Measurements from ENCODE around the gene PIP4K2A. TPM values are rescaled to one million over a fixed set of nuclear protein-coding genes. Genes with fewer than 3 reads are reported as not detected.
"Not testable (repeated sequence)": the region's sequence is repeated elsewhere in the genome, so short reads cannot be mapped to it uniquely, and the experiment has no call there.

The PIP4K2A gene
- total RNA-seq, 2 experiments from 2014 or later = 107 to 108 TPM

DNA sequence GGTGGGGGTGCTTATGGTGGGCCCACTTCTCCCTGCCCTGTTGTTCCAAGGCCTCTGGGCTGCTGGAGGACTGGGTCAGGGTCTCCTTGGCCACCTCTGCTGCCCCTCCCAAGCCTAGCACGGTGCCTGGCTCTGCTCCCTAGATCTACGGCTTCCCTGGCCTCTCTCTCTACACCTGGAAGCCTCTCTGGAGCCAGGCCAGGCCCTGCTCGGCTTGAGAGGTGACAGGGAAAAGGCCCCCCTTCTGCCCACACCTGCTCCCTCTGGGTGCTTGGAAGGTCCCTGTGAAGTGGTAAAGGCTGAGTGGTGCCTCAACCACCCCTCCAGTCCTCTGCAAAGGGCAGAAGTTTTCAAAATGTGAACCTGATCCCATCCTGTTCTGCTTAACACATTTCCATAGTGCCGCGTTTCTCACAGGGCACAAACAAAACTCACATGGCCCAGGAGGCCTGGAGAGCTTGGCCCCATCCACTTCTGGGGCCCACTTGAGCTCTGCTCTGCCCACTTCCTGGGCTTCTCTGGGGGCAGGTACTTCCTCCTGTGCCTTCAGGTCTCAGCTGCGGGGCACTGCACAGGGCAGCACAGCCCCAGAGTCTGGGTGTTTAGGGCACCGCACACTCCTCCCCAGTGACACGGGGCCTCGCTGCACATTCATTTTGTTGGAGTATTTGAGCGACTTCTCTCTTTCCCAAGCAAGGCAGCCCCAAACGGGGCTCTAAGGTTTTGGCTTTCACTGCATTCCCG, 169.9 kb downstream of the PIP4K2A start:
- Mint-ChIP-seq H3K9me3 (no peaks in the 10 kb centered on the region), H3K36me3 (peaks cover 53% of the 10 kb centered on the region), H3K27me3 (no peaks in the 10 kb centered on the region), H3K4me3 (no peak overlapping the region), H3K27ac (no peak overlapping the region), H3K4me1 (ENCODE audit: low read depth) (peaks cover 2% of the 10 kb centered on the region)
- intact Hi-C loops (cut with micrococcal nuclease) = no loop called here
- POLR2A ChIA-PET = no interaction called here
- no peak for DNase-seq
- CTCF ChIA-PET = interaction anchor here (0.6 kb wide), 1 partner anchor 535 kb away, joined by 5 read pairs; no protein-coding TSS in a partner anchor

DNA sequence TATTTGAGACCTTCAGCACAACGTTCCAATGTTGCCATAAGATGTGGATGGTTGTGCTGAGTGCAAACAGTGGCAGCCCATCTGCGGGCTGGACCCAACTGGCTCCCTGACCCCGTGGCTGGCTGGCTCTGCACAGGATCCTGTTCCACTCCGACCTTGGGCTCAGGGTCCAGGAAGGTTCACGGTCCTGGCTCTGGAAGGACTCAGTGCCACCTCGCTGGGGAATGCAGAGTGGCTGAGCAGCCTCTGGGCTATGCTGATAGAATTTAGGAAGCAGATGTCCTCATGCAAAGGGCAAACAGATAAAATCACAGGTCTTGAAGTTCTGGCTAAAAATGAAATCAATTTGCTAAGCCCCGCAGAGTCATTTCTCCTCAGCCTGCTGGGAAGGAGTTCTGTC, 171.6 kb downstream of the PIP4K2A start:
- no peak for DNase-seq
- ChIA-PET CTCF (no interaction called here), POLR2A (no interaction called here)
- H3K4me3 Mint-ChIP-seq = no peak overlapping the region
- H3K27ac Mint-ChIP-seq = no peak overlapping the region
- no peaks in the 10 kb centered on the region for H3K27me3 Mint-ChIP-seq
- H3K4me1 Mint-ChIP-seq (ENCODE audit: low read depth) = peaks cover 2% of the 10 kb centered on the region
- H3K9me3 Mint-ChIP-seq = no peaks in the 10 kb centered on the region
- peaks cover 62% of the 10 kb centered on the region for H3K36me3 Mint-ChIP-seq
- intact Hi-C loops (cut with micrococcal nuclease) = no loop called here

DNA sequence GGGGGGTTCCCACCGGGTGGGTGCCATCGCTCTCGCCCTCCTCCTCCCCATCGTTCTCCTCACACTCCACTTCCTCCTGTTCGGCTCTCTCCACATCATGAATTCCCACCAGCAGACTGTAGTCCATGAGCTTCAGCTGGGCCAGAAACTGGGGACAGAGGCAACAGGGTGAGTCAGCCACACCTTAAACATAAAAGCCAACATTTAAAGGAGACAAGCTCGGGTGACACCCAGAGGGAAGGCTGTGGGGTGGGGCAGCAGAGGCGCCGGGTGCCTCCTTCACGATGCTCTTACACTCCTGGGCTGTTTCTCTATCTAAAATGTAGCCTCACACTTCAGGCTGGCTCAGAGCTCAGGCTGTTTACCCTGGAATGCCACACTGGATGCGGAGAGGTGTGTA, 172.5 kb downstream of the PIP4K2A start:
- Mint-ChIP-seq H3K27me3 (no peaks in the 10 kb centered on the region), H3K9me3 (no peaks in the 10 kb centered on the region), H3K27ac (no peak overlapping the region), H3K4me3 (no peak overlapping the region), H3K4me1 (ENCODE audit: low read depth) (peaks cover 2% of the 10 kb centered on the region), H3K36me3 (peaks cover 65% of the 10 kb centered on the region)
- no peak for DNase-seq
- POLR2A ChIA-PET = no interaction called here
- CTCF ChIA-PET = no interaction called here
- intact Hi-C loops (cut with micrococcal nuclease) = no loop called here

DNA sequence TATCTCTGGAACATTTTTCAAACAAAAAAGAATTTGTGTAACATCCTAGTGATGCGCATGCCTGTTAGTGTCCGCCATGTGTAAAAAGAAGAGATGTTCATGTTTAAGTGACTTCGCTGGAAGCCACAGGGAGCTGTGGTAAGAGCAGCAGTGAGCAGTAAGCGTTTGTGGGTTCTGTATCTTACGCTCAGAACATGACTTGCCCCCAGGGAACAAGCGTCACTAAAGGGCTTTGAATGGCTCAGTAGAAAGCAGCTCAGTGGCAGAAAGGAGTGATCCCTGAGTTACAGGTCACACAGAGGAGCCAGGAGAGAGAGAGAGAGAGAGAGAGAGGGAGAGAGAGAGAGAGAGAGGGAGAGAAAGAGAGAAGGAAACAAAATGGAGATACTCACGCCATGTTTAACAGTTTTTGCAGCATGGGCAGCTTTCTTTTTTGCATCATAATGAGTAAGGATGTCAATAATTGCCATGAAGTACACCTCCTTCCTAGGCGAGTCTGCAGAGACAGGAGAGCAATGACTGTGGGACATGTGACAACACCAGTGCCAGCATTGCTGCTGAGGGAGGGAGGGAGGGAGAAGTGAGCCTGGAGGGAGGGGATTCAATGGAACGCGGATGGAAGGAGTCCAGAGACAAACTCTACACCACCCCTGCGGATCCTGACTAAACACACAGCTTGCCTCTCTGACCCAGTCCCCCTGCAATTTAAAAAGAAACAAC, 174.6 kb downstream of the PIP4K2A start:
- ChIA-PET POLR2A (interaction anchor here (0.6 kb wide), 1 partner anchor 531 kb away, joined by 5 read pairs; no protein-coding TSS in a partner anchor), CTCF (no interaction called here)
- Mint-ChIP-seq H3K27me3 (no peaks in the 10 kb centered on the region), H3K9me3 (peaks cover 2% of the 10 kb centered on the region), H3K27ac (no peak overlapping the region), H3K4me3 (no peak overlapping the region), H3K36me3 (peaks cover 75% of the 10 kb centered on the region), H3K4me1 (ENCODE audit: low read depth) (no peaks in the 10 kb centered on the region)
- intact Hi-C loops (cut with micrococcal nuclease) = no loop called here
- DNase-seq = no peak

DNA sequence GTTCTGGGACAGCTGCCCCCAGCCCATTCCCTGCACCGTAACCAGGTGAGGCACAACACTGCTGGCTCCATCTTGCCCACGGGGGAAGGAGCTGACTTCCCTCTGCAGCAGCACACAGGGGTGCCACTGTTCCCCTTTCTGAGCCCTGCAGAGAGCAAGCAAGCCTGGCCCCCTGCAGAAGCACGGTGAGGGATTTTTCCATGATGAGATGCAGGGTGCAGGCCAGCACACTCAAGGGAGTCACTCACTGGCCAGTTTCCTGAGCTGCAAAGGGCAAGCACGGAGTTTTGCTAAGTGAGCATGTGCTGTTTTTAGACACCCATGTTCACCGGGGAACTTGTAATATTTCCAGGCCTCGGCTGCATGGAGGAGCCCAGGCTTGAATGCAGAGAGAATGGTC, 176.6 kb downstream of the PIP4K2A start:
- no peaks in the 10 kb centered on the region for H3K4me1 Mint-ChIP-seq (ENCODE audit: low read depth)
- H3K9me3 Mint-ChIP-seq = peaks cover 2% of the 10 kb centered on the region
- ChIA-PET CTCF (interaction anchor here (0.5 to 1.3 kb wide), 2 partner anchors 14 to 544 kb away, joined by 3 read pairs; no protein-coding TSS in a partner anchor), POLR2A (no interaction called here)
- no peak overlapping the region for H3K4me3 Mint-ChIP-seq
- peaks cover 81% of the 10 kb centered on the region for H3K36me3 Mint-ChIP-seq
- intact Hi-C loops (cut with micrococcal nuclease) = no loop called here
- DNase-seq = no peak
- H3K27me3 Mint-ChIP-seq = no peaks in the 10 kb centered on the region
- H3K27ac Mint-ChIP-seq = no peak overlapping the region

DNA sequence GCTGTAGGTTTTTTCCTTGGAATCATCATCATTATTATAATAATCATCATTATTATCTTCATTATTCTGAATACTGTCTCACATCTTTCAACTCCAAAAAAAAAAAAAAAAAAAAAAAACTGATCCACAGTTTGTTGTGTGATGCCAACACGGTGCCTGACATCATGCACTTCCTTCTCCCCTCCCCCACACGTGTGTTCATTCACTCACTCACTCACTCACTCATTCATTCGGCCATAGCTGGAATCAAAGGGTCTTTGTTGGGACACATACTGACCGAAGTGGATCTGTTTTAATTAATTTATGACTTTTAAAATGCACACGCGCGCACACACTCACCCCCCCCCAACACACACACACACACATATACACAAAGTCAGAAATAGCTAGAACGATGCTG, 177.8 kb downstream of the PIP4K2A start:
- Mint-ChIP-seq H3K36me3 (peaks cover 72% of the 10 kb centered on the region), H3K27ac (no peak overlapping the region), H3K9me3 (peaks cover 6% of the 10 kb centered on the region), H3K27me3 (no peaks in the 10 kb centered on the region), H3K4me3 (no peak overlapping the region), H3K4me1 (ENCODE audit: low read depth) (no peaks in the 10 kb centered on the region)
- intact Hi-C loops (cut with micrococcal nuclease) = no loop called here
- ChIA-PET POLR2A (no interaction called here), CTCF (no interaction called here)
- DNase-seq = no peak

DNA sequence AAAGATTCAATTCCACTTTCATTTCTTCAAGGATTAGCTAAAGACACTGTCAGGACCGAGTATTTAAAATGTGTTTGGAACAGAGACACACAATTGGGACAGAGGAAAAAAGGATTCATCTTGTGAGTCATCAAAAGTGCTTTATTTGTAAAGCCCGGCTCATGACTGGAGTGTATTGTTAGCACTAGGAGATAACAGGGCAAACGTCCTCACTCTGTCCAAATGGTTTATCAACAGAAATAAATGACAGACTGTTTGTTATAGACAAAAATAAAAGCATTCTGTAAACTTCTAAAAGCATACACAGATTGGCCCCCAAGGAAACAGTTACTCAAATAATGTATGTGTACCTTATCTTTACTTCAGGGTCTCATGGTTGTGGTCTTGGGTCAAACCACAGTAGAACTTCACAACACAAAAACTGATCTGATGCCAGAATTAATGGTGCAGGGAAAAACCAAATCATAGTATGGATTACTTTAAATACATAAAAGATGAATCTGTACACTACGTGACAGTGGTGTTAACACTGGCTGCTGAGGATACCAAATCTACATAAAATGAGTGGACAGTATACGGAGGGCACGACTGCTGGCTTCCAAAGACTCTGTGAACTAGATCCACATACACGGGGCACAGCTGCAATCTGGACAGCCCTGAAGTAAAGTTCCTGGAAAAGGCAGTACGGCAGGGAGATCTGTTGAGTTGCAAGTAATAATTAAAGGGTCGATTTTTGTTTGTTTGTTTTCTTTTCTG, 179.4 kb downstream of the PIP4K2A start:
- no peak for DNase-seq
- Mint-ChIP-seq H3K27me3 (no peaks in the 10 kb centered on the region), H3K4me3 (no peak overlapping the region), H3K36me3 (peaks cover 61% of the 10 kb centered on the region), H3K4me1 (ENCODE audit: low read depth) (no peaks in the 10 kb centered on the region), H3K9me3 (peaks cover 17% of the 10 kb centered on the region), H3K27ac (no peak overlapping the region)
- ChIA-PET POLR2A (no interaction called here), CTCF (no interaction called here)
- intact Hi-C loops (cut with micrococcal nuclease) = no loop called here

DNA sequence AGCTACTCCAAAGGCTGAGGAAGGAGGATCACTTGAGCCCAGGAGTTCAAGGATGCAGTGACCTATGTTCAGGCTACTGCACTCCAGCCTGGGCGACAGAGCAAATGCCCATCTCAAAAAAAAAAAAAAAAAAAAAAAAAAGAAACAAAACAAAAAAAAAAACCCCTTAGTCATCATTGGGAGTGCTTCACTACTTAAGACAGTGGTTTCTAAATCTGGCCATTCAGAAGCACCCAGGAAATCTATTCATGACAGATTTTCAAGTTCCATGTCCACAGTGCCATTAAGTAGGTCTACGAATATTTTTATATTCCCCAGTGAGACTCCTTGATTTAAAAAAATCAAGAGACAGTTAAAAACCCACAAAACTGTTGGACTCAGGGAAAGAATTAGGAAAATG, 182.9 kb downstream of the PIP4K2A start:
- POLR2A ChIA-PET = no interaction called here
- no peaks in the 10 kb centered on the region for H3K27me3 Mint-ChIP-seq

DNA sequence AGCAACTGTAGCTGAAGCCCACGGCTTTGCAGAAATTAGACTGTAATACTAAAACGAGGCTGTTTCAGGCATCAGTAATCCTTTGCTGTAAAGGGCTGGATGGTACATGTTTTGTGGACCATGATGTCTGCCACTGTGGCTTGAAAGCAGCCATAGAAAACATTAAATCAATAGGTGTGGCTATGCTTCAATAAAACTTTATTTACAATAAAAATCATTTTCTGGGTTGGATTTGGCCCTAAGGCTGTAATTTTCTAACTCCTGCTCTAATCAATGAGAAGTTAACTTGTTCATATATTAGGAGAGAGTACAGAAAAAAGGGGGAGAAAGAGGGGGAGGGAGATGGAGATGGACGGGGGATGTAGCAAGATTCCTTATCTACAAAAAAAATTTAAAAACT, 183.4 kb downstream of the PIP4K2A start:
- ChIA-PET CTCF (no interaction called here), POLR2A (no interaction called here)
- Mint-ChIP-seq H3K9me3 (peaks cover 47% of the 10 kb centered on the region), H3K27ac (no peak overlapping the region), H3K4me3 (no peak overlapping the region), H3K27me3 (no peaks in the 10 kb centered on the region), H3K4me1 (ENCODE audit: low read depth) (no peaks in the 10 kb centered on the region), H3K36me3 (peaks cover 27% of the 10 kb centered on the region)
- no peak for DNase-seq
- intact Hi-C loops (cut with micrococcal nuclease) = no loop called here

More for the DNA sequence above, 182.9 kb downstream of the PIP4K2A start:
- intact Hi-C loops (cut with micrococcal nuclease) = no loop called here
- peaks cover 43% of the 10 kb centered on the region for H3K9me3 Mint-ChIP-seq
- peaks cover 31% of the 10 kb centered on the region for H3K36me3 Mint-ChIP-seq
- DNase-seq = no peak
- CTCF ChIA-PET = no interaction called here
- H3K4me3 Mint-ChIP-seq = no peak overlapping the region
- no peak overlapping the region for H3K27ac Mint-ChIP-seq
- no peaks in the 10 kb centered on the region for H3K4me1 Mint-ChIP-seq (ENCODE audit: low read depth)

DNA sequence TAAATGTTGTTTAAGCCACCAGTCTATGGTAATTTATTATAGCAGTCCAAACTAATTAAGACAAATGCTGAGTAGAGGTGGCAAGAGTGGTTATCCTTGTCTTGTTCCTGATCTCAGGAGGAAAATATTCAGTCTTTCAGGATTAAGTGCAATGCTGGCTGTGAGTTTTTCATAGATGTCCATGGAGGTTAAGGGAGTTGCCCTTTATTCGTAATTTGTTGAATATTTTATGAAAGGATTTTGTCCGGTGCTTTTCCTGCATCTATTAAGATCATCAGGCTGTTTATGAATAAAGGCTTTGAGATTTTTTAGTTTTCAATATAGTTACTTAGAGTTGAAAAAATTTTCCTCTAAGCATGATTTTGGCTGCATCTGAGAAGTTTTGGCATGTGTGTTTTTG, 186.9 kb downstream of the PIP4K2A start:
- intact Hi-C loops (cut with micrococcal nuclease) = no loop called here
- Mint-ChIP-seq H3K27ac (no peak overlapping the region), H3K4me1 (ENCODE audit: low read depth) (no peaks in the 10 kb centered on the region), H3K36me3 (peaks cover 12% of the 10 kb centered on the region), H3K27me3 (no peaks in the 10 kb centered on the region), H3K9me3 (peaks cover 82% of the 10 kb centered on the region), H3K4me3 (no peak overlapping the region)
- CTCF ChIA-PET = no interaction called here
- no peak for DNase-seq
- POLR2A ChIA-PET = no interaction called here

DNA sequence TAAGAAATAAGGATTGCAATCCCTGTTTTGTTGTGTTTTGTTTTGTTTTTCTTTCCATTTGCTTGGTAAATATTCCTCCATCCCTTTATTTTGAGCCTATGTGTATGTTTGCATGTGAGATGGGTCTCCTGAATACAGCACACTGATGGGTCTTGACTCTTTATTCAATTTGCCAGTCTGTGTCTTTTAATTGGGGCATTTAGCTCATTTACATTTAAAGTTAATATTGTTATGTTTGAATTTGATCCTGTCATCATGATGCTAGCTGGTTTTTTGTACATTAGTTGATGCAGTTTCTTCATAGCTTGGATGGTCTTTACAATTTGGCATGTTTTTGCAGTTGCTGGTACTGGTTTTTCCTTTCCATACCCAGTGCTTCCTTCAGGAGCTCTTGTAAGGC, 190.0 kb downstream of the PIP4K2A start:
- H3K4me1 Mint-ChIP-seq (ENCODE audit: low read depth); H3K4me3 Mint-ChIP-seq; intact Hi-C loops (cut with micrococcal nuclease); CTCF ChIA-PET; POLR2A ChIA-PET; H3K27ac Mint-ChIP-seq; H3K27me3 Mint-ChIP-seq; DNase-seq: not testable (repeated sequence)
- Mint-ChIP-seq H3K36me3 (peaks cover 14% of the 10 kb centered on the region), H3K9me3 (peaks cover 79% of the 10 kb centered on the region)

DNA sequence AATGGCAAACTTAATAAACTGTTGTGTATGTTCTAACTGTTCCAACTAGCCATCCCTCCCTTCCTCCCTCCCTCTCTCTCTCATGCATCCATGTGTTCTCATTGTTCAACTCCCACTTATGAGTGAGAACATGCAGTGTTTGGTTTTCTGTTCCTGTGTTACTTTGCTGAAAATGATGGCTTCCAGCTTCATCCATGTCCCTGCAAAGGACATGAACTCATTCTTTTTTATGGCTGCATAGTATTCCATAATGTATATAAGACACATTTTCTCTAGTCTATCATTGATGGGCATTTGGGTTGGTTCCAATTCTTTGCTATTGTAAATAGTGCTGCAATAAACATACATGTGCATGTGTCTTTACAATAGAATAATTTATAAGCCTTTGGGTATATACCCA, 193.7 kb downstream of the PIP4K2A start:
- intact Hi-C loops (cut with micrococcal nuclease); H3K27me3 Mint-ChIP-seq; H3K4me3 Mint-ChIP-seq; DNase-seq; CTCF ChIA-PET; POLR2A ChIA-PET; H3K27ac Mint-ChIP-seq; H3K4me1 Mint-ChIP-seq (ENCODE audit: low read depth): not testable (repeated sequence)
- peaks cover 13% of the 10 kb centered on the region for H3K36me3 Mint-ChIP-seq
- peaks cover 51% of the 10 kb centered on the region for H3K9me3 Mint-ChIP-seq
